Smooth muscle cell of the brain vasculature (primary cell): ENCODE results near the gene HCRTR2.
"Not testable (repeated sequence)": the region's sequence is repeated elsewhere in the genome, so short reads cannot be mapped to it uniquely, and the experiment has no call there.

ENCODE experiments used
- DNase-seq: peaks from one replicate; pipeline ENCODE4 v3.0.0-alpha.2; 2012; ENCODE audit warnings: low read depth, low spot score

The HCRTR2 gene

DNA sequence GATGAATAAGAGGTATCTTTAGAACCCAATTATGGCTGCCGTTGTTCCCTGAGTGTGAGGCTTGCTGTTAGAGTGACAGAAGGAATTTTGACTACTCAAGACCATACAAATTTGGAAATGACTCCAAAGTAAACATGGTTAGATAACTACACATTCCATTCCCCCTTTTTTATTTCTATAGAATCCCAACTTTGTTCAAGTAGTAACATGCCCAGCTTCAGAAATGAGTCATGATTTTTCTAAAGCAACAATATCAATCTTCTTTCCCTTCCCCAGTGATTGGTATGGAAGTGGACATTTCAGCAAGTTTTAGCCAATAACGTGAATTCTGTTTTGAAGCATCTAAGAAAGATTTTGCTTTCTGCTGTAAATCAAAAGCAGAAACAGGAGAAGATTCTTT is 37.8 kb downstream of the HCRTR2 start:
- DNase-seq = no peak

DNA sequence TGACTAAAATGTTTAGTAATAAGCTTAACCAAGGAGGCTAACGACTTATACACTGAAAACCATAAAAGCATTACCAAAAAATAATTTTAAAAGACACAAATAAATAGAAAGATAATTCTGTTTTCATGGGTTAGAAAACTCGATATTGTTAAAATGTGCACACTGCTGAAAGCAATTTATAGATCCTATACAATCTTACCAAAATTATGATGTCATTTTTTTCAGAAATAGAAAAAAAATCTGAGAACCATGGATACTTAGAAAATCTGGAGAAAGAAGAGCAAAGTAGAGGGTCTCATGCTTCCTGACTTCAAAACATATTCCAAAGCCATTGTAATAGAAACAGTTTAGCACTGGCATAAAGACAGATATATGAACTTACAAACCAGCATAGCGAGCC is 46.6 kb downstream of the HCRTR2 start:
- no peak for DNase-seq

DNA sequence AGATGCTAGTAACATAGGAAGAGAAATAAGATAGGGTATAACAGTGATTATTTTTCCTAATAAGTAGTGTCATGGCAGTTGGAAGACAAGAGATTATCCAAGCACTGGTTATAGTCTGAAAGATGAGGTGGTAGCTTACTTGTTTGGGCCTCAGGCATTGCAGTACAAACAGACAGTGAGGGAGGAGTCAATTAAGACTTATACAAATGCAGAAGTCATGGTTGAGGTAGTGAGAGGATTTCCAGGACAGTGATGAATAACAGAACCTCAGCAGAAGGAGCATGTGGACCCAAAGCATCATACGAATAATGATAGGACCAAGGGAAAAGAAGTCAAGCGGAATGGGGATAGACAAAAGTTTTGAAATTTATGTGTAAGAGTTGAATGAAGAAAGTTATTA is 53.5 kb downstream of the HCRTR2 start:
- DNase-seq = no peak

DNA sequence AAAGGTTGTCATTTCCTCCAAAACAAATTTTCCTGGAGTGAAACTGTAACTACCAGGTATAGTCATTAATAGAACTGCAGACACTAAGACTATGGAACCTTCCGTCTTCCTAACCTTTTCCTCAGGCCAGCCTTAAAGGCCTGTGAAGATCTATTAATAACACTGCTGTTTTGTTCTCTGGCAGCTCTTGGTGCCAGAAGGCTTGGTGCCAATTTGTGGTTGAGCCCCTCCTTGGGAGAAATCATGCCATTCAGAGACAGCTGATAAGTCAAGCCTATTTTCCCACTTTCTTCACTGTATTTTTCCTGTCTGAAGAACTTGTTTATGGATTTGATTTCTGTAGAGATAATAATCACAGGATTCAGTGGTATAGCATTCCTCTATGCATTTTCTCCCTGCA is 64.8 kb downstream of the HCRTR2 start:
- DNase-seq = no peak

DNA sequence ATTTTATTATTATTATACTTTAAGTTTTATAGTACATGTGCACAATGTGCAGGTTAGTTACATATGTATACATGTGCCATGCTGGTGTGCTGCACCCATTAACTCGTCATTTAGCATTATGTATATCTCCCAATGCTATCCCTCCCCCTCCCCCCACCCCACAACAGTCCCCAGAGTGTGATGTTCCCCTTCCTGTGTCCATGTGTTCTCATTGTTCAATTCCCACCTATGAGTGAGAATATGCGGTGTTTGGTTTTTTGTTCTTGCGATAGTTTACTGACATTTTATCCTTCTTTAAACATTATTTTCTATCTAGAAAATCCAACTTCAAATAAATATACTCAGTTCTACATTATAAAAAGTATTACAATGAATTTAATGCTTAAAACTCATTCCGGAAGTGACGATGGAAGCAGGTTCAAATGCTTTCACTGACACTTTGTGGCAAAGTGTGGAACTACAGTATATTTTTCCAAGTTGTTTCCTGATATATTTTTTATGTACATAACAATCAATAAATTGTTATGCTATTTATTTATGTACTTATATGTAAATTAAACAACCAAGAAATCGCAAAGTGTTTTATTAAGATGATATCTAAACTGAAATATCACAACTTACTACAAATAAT is 66.8 kb downstream of the HCRTR2 start:
- not testable (repeated sequence) for DNase-seq

DNA sequence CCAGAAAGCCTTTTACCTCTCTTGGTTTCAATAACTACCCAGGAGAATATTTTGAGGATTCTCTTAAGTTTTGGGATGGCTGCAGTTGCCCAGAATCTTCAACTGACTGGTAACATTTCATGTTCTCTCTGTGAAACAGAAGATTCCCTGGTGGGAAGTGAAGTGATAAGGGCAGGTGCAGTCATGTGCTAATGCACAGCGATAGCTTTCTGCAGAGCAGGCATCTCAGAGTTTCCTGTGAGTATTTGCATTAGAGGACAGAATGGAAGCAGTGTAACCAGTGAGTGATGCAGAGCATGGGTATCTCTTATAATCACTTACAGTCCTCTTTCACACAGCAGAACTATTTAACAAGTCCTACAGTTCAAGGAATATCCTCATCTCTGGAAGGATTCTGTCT is 76.1 kb downstream of the HCRTR2 start:
- no peak for DNase-seq

DNA sequence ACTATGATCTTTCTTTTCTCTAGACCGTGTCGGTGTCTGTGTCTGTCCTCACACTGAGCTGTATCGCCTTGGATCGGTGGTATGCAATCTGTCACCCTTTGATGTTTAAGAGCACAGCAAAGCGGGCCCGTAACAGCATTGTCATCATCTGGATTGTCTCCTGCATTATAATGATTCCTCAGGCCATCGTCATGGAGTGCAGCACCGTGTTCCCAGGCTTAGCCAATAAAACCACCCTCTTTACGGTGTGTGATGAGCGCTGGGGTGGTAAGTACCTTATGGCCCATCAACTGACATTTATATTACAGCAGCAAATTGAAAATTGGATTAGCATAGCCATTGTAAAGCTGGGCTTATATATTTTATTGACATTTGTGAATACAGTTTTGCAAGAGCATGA is 80.8 kb downstream of the HCRTR2 start:
- DNase-seq = no peak

DNA sequence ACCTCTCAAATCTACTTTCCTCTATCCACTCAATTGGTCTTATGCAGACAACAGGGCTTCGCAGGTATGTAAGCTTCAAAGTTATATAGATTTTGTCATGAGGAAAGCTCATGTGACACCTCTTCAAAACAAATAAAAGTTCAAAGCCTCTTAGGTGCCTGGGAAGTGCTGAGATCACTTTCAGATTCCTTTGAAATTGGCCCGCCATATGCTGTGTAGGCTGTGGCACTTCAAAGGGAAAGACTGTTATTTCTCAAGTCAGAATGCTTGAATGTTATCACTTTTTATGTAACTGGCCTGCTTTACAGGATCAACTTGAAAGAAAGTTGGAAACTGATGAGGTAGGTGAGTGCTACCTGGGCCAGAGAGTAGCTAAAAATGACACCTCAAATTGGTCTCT is 85.9 kb downstream of the HCRTR2 start:
- DNase-seq = no peak

DNA sequence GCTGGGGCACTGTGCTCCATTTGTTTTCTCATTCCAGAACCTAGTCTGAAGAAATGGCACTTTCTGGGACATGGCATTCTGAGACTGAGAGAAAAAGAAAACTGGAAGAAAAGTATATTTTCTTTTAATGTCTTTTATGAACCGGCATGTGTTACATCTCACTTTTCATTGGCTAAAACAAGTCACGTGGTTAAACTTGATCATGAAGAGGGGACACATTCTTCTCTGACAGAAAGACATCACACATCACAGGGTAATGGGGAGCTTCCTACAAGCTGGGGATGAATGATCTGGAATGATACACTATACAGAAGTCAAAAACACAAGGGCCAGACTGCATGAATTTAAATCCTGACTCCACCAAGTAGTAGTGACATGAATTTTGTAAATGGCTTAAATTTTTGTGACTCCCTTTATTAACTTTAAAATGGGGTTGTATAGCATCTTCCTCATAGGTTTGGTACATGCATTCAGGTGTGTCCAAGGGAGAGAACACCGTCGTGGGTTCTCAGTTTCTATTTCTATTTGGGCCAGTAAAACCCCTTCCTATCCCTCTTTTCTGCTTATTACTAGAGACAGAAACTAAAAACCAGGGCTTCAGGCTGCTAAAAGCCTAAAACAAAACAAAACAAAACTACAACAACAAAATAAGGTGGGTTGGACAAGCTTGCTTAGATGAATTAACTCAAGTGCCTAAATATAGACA is 91.2 kb downstream of the HCRTR2 start:
- DNase-seq = no peak

DNA sequence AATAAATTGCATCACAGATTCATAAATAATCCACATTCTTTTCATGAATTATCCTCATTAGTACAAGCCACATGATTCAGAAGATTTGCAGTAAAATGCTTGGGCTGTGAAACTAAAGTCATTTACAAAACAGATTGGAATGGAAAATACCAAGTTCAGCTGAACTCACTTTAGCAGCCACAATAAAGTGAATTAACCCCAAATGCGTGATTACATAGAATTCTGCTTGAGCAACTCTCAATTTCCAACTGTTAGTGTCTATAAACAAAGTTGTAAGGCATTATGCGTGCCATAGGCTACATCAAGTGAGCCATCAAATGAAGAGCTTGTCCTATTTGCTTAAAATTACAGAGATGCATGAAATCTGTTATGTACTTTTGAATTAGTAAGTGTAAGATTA is 92.6 kb downstream of the HCRTR2 start:
- no peak for DNase-seq

DNA sequence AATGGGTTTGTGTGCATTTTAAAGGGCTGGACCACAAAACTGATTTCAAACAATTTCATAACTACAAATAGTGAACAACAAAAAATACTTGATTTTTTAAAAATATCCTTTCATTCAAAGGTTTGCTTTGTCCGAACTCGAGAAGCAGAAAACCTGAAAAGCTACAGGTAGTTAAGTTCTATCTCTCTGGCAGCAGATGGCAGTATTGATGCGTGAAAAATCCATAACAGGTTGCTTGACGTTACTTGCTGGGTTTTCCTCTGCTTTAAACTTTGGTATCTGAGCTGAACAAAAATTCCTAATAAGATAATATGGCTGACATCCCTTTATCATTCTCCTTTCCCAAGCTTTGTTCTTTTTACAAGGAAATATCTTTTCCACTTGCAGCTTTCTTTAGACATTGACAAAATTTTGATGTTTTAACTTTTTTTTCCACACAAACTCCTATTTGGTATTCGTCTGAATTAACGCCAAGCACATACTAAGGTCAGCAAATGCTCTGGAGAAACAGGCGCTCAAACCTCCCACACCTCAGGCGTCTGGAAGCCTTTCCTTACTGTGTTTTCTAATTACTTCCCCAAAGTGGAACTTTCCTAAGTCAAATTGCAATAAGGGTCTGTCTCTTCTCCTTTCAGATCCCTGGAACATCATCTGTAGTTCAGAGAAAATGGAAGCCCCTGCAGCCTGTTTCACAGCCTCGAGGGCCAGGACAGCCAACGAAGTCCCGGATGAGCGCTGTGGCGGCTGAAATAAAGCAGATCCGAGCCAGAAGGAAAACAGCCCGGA is 102.6 kb downstream of the HCRTR2 start:
- peak; percentile 32 for DNase-seq

DNA sequence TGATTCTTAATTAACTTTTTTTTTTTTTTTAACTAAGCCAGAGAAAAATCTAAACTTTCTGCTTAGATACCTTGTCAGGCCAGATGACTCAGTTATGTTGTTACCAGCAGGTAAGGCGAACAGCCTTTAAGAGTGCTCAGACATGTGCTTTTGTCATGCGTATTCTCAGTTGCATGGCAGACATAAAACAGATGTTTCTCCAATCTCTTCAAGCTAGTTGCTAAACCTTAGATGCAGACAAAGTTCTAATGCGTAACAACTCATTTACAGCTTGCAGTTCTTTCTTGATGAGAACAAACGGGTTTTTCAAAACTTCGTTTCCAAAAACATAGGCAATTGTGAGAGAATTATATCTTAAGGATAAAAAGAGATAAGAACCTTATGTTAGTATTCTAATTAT is 103.3 kb downstream of the HCRTR2 start:
- no peak for DNase-seq

DNA sequence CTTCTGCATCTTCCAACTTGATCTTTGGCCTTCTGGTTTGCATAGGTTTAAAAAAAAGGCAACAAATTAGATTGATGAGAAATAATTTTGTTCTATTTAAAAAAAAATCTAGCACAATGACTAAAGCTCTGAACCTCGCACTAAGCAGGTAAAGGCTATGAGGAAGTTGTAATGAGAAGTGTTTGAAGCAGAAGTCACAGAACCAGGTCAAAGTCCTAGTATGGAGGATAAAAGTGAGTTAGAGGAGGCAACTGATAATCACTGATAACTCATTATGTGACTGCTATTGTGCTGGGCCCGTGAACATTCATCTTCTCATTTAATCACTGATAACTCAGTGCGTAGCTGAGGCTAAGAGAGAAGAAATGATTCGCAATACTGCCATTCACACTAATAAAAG is 106.9 kb downstream of the HCRTR2 start:
- DNase-seq = no peak

DNA sequence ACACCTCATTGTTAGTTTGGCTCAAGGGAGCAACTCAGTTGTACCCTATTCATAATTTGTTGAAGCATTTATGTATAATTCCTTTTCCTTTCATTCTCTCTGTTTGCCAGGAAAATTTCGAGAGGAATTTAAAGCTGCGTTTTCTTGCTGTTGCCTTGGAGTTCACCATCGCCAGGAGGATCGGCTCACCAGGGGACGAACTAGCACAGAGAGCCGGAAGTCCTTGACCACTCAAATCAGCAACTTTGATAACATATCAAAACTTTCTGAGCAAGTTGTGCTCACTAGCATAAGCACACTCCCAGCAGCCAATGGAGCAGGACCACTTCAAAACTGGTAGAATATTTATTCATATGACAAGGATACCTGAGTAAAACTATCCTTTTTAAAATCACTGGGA is 107.8 kb downstream of the HCRTR2 start:
- DNase-seq = no peak

DNA sequence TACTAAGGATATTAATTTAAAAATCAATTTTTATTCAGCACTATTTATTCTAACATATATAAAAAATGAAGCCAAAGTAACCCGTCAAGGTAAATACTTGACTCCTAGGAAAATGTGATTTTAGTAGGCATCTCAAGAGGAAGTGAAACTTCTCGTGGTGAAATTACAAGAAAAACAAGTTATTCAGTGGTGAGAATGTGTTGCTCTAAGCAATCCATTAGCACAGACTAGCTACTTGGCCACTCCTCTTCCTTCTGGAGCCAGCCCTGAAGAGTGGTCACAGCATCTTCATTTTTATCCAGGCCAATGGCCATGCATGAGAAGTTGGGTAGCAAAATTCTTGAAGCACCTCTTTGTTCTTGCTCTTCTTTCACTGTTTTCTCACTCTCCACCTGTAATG is 112.5 kb downstream of the HCRTR2 start:
- no peak for DNase-seq

DNA sequence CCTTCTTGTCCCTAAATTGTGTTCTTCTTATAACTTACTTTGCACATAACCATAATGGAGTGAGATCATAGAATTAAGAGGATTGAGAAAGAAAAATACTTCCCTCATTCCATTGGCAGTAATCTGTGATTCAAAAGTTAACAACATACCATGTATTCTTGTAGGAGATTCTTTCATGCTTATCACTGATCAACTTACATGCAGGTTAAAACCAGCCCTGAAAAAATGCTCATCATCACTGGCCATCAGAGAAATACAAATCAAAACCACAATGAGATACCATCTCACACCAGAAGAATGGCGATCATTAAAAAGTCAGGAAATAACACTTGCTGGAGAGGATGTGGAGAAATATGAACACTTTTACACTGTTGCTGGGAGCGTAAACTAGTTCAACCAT is 116.4 kb downstream of the HCRTR2 start:
- no peak for DNase-seq

DNA sequence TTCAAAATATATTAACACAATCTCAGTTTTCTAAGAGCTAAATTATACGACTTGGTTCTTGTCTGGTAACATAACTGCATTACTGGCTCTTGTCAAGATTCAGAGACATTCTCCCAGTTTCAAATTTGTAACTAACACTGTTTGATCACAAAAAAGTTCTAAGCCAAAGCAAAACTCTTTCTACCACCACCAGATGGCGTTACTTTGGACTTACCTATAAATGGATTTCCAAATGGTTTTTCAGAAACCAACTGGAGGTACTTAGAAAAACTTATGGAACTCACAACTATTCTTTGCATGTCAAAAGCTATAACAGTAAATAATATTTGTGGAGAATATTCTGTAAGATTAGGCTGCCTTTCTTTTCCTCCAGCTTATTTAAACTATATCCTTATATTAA is 118.8 kb downstream of the HCRTR2 start:
- DNase-seq = no peak

DNA sequence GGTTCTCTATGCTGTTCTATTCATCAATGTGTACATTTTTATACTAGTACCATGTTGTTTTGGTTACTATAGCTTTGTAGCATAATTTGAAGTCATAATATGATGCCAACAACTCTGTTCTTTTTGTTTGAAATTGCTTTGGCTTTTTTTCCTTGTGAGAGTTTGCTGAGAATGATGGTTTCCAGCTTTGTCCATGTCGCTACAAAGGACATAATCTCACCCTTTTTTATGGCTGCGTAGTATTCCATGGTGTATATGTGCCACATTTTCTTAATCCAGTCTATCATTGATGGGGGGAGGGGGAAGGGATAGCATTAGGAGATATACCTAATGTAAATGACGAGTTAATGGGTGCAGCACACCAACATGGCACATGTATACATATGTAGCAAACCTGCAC is 122.9 kb downstream of the HCRTR2 start:
- DNase-seq = not testable (repeated sequence)

DNA sequence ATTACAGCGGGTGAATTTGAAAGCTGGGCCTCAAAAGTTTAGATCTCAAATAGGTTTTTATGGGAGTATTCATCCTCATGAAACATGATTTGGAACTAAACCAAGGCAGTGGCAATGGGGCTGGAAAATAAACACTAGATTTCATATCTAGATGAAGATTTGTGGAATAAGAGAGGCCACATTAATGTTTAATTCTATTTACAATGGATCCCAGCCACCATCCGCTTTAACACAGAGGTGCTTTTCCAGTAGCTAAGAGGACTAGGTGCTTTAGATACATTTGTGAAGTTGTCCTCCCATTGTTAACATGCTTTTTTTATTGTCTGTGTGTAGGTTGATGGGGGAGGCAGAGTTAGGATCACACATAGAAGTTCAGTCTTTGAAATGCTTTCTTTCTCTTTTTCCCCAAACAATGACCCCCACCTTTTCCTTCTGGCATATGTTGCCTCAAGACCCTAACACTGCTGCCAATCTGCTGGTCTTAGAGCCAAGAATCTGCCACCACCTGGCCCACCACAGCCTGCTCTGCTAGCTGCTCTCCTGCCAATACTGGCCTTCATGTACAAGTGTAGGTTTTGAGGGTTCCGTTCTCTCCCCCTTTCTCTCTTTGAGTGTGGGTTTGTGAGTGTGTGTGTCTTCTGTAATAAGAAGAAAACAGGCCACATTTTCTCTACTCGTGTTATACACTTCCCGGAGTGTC is 125.1 kb downstream of the HCRTR2 start:
- DNase-seq = no peak

DNA sequence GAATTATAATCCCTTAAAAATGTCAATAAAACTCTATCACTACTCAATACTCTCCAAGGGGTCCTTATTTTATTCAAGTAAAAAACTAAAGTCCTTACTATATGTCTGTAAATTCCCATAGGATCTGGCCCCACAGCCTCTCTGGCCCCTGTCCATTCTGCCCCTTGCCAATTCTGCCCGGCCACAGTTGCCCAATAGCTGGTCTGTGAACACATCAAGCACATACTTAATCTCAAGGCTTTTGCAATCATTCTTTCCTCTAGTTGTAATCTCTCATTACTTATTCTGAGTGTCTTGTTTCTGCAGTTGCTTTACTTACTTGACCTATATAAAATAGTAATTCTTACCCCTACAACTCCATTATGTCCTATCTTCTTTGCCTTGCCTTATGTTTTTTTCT is 130.4 kb downstream of the HCRTR2 start:
- no peak for DNase-seq

DNA sequence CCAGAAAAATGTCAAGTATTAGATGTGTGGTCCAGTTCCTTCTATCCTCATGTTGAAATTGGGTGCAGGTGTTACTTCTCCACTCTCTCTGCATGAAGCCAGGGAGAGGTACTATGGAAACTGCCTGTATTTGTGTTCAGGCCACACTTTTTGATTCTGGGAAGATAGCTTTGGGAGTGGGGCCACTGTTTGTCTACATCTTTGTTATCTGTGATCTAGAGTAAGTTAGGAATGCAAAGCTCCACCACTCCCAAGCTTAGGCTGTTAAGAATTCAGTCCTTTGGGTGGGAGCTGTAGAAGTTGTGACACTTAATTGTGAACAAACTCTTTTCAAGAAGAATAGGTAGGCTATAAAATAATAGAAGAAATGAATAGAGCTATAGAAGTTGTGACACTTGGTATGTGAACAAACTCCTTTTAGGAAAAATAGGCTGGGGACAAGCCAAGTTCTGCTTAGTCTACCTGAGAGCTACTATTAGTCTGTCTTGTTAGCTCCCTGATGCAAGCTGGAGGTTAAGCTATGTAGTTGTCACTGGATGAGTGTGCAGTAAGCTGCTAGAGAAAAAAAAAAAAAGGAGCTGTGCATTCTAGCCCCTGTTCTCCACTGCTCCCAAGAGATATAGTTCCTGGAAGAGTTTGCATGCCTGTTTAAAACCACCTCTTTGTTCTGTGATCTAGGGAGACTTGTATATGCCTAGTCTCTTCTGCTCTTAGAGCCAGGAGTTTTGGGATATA is 145.8 kb downstream of the HCRTR2 start:
- no peak for DNase-seq

DNA sequence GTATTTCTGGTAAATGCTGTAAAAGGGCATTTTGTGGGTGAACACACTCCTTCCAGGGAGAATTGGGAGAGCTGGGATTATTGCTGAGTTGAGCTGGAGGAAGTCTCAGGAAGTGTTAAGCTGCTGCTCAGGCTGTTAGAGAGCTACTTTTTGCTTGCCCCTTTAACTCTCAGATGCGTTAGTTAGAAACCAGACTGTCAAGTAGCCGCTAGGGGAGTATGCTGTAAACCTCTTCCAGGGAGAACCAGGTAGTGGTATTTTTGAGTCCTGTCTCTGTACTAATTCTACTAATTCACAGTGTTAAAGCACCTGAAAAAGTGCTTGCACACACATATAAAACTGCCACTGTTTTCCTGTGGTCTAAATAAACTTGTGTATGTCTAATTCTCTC is 146.4 kb downstream of the HCRTR2 start:
- DNase-seq = no peak
